ENCODE data around the gene PRKAR1B.
"Not testable (repeated sequence)": the region's sequence is repeated elsewhere in the genome, so short reads cannot be mapped to it uniquely, and the experiment has no call there.

PRKAR1B gene

GRCh38 chr7:756928-757560, 30.0 kb upstream of the PRKAR1B start:
- DNase-seq: no peak

GRCh38 chr7:756231-756927, 29.3 kb upstream of the PRKAR1B start:
- DNase-seq: no peak

- no peak for DNase-seq
Measured at GRCh38 chr7:755413-755805, 28.3 kb upstream of the PRKAR1B start.

- no peak for DNase-seq
Measured at GRCh38 chr7:754531-755412, 27.7 kb upstream of the PRKAR1B start.

GRCh38 chr7:753190-753589, 26.1 kb upstream of the PRKAR1B start:
- DNase-seq: no peak

- not testable (repeated sequence) for DNase-seq
Measured at GRCh38 chr7:752256-752655, 25.2 kb upstream of the PRKAR1B start.

- DNase-seq: no peak
Measured at GRCh38 chr7:751826-752225, 24.7 kb upstream of the PRKAR1B start.

- DNase-seq: no peak
Measured at GRCh38 chr7:750111-750905, 23.2 kb upstream of the PRKAR1B start.

GRCh38 chr7:749140-749551, 22.1 kb upstream of the PRKAR1B start:
- DNase-seq: no peak

GRCh38 chr7:748446-748845, 21.4 kb upstream of the PRKAR1B start:
- DNase-seq: no peak

GRCh38 chr7:747186-747585, 20.1 kb upstream of the PRKAR1B start:
- no peak for DNase-seq

GRCh38 chr7:746155-747061, 19.3 kb upstream of the PRKAR1B start:
- no peak for DNase-seq

GRCh38 chr7:745431-746154, 18.5 kb upstream of the PRKAR1B start:
- no peak for DNase-seq

- no peak for DNase-seq
Measured at GRCh38 chr7:744854-745430, 17.9 kb upstream of the PRKAR1B start.

- not testable (repeated sequence) for DNase-seq
Measured at GRCh38 chr7:744128-744520, 17.0 kb upstream of the PRKAR1B start.

- not testable (repeated sequence) for DNase-seq
Measured at GRCh38 chr7:743341-744127, 16.5 kb upstream of the PRKAR1B start.

GRCh38 chr7:742791-743190, 15.7 kb upstream of the PRKAR1B start:
- DNase-seq: no peak

GRCh38 chr7:741850-742249, 14.8 kb upstream of the PRKAR1B start:
- no peak for DNase-seq

- no peak for DNase-seq
Measured at GRCh38 chr7:741191-741671, 14.2 kb upstream of the PRKAR1B start.

Data from Kasumi-1 (cell line).